Stimulated activated CD4-positive, alpha-beta T cell treated with anti-CD3 and anti-CD28 coated beads, Interleukin-1b, Interleukin-23, amount 100 ng/mL, for 24 hours (primary cell): ENCODE measurements around the gene ENSA.
"Not testable (repeated sequence)": the region's sequence is repeated elsewhere in the genome, so short reads cannot be mapped to it uniquely, and the experiment has no call there.

Experiments used
- DNase-seq, 4 experiments: peaks; one replicate each; pipeline ENCODE4 v3.0.0-alpha.2; 2020; ENCODE audit warnings: low read depth in 4 of 4, low spot score in 1 of 4

The ENSA gene

DNA sequence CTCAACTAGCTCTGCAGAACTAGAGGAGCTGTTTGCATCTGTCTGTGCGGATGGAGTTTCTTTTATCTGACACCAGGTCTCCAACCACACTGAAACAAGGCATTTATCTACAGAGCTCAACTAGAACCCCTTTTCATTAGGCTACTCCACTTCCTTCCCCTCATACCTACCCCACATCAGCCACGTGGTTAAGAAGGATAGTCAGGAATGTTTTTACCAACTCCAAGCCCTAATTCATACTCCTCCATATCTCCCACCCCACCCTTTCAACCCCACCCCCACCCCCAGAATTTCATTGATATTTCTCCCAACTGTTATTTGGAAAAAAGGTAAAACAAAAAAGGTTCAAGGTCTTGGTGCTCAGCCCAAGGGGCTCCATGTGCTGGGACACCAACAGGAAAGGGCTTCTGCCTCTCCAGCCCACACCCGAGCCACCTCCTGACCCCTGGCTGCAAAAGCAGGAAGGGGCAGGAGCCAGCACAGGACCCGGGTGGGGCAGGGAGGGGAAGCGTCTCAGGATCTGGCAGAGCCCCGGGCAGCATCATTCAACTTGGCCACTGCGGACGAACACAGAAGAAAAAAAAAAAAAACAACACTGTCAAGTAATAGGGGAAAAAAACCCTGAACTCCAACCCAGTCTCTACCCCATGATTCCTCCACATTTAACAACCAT, 7.0 kb downstream of the ENSA start:
- DNase-seq, result no peak

DNA sequence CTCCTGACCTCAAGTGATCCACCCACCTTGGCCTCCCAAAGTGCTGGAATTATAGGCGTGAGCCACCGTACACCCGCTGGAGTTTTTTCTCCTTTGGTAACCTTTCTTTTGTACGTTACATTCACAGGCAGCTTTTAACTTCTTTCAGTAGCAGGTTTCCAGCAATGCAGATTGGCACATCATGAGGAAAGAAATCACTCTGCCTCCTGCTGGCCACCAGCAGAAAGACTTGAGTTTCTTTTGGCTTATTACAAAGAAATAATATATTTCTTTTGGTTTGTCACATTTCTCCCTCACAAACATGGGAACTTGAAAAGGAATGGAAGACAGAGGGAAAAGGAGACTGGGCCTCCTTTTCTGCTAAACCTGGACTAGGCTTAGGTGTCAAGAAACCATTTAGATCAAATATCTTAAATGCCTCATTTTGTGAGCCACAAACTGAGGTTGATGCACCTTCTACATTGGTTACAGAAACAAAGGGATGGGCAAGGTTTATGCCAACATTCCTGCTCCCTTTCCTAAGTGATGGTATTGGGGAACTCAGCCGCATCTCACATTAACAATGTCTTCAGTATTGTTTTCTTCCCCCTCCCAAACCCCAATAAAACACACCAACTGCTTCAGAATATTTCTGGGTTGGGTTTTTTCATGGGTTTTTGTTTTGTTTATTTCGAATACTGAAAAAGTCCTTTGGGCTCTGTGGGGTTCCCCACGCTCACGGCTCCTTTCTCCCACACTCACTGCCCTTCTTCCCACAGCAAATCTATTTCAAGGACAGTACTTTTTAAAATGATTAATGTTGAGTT, 7.7 kb downstream of the ENSA start:
- peak in 1 of 4 experiments; percentile 25 for DNase-seq

DNA sequence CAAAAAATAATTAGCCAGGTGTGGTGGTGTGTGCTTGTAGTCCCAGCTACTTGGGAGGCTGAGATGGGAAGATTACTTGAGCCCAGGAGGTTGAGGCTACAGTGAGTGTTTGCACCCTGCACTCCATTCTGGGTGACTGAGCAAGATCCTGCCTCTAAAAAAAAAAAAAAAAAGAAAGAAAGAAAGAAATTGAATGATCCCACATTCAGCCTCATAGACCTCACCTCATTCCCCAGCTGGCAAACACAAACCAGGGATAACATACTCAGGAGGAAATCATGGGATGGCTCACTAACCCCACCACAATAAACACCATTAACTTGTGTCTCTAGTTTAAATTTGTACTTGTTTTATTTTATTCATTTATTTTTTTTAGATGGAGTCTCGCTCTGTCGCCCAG, 8.5 kb downstream of the ENSA start:
- DNase-seq, result no peak

DNA sequence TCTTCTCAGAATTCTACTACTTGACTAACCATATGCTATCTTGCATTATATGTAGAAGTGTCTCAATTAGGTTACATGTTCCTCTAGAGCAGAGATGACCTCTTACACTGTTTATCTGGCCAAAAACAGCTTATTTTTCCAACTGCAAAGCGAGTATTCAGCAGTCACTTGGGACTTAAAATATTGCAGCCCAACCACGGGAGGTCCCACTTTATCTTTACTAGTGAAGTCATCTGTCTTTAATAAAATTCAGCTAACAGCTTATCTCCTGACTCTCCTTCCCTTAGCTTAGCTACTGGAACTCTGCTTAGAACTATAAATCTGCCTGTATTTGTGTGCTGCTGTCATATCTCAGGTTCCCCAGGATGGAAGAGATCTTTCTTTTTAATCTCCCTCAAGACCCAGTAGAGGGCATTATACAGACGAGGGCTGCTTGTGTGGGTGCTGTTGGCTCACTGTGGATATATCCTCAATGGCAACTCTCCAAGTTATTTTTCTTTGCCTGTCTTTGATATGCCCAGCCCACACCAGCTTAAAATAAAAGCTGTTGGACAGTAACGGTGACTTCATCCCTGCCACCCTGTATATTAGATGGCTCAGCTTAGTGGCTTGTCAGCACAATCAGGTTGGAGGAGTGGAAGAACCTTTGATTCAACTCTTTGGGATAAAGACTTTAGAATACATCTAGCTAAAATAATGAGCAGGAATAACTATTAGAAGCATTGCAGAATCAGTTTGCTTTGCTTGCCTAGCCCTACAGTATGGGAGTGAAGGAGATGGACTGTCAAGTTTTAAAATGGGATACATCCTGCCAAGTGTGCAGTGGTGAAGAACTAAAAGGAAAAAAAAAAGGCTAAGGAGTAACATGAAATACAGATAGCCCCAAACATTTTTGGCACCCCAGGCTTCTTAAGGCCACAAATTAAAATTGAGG, 9.6 kb downstream of the ENSA start:
- DNase-seq, result no peak

DNA sequence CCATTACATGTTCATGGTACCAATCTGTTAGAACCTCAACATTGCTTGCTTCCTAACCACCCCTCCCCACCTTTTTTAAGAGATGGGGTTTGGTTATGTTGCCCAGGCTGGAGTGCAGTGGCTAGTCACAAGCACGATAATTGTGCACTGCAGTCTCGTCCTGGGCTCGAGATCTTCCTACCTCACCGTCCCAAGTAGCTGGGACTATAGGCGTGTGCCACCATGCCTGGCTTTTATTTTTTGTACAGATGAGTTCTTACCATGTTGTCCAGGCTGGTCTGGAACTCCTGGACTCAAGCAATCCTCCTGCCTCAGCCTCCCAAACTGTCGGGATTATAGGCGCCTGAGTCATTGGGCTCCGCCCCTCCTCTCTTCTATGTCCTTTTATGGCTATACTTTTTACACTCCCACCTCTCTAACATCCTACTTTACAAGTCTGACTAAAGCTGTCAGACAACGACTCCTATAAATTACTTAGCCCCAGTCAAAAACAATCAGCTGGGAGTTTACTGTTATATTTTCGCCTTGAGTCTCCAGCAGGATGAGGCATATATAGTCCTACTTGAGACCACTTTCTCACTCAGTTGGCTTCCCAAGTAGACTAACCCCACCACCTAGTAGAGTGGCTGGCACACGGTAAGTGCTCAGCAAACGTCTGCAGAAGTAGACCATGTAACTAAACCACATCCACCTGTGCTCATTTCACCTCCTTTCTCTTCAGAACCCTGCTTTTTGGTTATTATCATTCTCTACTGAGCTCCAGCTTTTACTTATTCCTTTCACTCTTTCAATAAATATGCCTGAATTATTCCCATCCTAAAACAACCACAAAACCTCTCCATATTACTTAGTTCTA, 13.8 kb downstream of the ENSA start:
- DNase-seq, result no peak

DNA sequence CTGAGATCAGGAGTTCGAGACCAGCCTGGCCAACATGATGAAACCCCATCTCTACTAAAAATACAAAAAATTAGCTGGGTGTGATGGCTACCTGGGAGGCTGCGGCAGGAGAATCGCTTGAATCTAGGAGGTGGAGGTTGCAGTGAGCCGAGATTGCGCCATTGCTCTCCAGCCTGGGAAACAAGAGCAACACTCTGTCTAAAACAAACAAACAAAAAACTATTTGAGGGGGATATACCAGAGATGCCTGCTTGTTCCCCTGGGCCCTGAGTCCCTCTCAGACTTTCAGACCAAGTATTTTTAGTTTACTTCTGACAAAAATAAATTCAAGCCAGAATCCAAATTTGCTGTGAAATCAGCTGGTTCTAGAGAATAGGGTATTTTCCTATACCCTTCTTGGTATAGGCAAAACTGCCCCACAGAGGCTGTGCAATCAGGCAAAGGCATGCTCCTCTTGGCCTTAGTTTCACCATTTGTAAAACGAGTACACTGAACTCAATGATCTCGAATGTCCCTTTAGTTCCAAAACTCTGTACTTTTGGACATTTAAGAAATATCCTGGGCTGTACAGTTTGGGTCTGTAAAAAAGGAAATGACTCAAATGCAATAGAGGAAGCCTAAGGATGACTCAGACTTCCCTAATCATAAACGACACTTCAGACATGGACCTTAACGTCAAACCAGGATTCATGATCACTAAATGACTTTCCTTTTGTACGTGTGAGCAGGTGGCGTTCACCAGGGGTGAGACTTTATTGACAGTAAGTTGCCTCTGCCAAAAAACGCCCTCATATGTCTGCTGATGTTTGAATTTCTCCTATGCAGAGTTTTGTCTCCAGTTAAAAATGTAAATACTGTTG, 16.1 kb downstream of the ENSA start:
- DNase-seq, result peak in 2 of 4 experiments; percentile 25 to 49

DNA sequence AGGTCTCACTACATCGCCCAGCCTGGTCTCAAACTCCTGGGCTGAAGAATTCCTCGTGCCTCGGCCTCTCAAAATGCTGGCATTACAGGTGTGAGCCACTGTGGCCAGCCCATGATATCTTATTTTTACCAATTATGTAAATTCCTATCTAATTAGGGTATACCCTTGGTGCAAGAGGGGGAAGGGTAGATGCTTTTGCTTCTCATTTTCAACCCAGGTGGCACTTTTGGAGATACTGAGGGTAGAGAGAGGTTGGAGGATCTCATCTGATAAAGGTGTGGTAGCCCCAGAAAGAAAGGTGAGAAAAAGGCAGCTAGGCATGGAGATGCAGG, 17.4 kb downstream of the ENSA start:
- DNase-seq, result no peak

DNA sequence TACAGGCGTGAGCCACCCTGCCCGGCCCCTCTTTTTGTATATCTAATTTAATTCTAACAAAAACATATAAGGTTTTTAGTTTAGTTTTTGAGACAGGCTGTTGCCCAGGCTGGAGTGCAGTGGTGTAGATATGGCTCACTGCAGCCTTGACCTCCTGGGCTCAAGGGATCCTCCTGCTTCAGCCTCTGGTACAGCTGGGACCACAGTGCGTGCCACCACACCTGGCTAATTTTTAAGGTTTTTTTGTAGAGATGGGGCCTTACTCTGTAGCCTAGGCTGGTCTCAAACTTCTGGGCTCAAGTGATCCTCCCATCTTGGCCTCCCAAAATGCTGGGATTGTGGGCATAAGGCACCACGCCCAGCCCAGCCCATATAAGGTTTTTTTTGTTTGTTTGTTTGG, 18.8 kb downstream of the ENSA start:
- DNase-seq, result no peak

DNA sequence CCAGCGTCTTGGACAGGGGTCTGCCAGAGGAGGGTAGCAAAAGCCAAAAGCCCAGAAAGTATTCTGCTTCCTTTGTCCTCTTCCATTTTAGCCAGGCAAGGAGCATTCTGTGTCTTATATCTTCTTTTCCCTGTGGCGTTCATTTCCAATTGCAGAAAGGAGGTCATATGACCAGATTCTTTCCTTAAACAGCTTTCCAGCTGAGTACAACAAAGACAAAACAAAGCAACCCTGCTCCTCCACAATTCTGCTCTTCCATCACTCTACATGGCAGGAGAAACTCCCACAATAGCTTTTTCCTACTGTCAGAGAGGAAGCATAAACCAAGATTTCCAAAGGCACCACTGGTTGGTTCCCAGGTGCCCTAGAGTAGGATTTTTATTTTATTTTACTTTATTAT, 19.7 kb downstream of the ENSA start:
- no peak for DNase-seq

DNA sequence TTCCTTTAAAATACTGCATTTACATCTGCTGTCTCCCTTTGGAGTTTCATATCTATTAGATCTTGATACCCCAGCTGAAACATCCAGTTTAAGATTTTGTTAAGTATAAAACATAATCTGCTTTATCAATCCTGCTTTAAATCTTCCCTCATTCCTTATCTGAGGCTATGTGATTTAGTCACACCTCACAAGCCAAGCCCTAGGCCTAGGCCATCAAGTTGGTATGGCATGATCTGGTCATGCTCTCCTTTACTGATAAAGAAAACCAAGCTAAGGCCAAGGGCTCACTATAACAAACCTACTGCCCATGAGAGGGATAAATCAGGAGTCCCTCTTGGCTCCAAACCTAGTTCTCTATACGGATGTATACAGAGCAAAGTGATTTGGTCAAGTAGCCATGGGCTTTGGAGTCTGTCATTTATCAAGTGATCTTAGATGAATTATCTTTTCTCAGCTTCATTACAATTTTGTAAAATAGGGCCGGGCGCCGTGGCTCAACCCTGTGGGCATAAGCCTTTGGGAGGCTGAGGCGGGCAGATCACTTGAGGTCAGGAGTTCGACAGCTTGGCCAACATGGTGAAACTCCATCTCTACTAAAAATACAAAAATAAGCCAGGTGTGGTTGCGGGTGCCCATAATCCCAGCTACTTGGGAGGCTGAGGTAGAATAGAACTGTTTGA, 22.8 kb downstream of the ENSA start:
- DNase-seq, result no peak

DNA sequence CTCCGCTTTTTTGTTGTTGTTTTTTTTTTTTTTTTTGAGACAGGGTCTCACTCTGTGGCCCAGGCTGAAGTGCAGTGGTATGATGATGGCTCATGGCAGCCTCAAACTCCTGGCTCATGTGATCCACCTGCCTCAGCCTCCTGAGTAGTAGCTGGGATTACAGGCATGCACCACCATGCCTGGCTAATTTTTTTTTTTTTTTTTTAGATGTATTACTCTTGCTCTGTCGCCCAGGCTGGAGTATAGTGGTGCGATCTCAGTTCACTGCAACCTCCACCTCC, 24.0 kb downstream of the ENSA start:
- DNase-seq, result not testable (repeated sequence)

DNA sequence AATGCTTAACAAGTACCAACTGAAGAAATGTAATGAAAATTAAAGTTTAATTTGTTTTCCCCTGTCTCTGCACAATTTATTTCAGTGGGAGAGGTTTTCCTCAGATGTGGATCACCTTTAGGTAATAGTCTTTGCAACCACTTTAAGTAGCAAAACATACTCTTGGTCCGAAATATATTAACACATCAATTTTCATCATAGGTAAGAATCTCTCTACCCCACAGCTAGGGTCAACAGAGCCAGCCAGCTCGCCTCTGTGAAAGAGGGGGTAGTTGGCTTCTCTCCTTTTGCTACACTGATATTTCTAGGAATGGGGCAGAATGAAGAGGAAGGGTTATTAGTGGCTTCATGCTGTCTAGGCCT, 25.2 kb downstream of the ENSA start:
- no peak for DNase-seq

DNA sequence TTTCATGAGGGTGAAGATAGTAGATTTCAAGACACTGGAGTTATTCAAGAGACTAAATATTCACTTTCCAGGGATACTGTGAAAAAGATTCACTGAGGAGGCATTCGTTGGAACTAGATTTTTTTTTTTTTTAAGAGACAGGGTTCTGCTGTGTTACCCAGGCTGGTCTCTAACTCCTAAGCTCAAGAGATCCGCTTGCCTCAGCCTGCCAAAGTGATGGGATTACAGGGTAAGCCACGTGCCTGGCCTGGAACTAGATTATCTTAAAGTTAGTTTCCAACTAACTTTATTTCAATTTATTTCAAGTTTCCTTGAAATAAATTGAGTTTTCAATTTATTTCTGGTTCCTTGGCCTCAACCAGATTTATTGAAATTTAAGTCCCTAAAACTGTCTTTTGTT, 25.7 kb downstream of the ENSA start:
- DNase-seq, result no peak

DNA sequence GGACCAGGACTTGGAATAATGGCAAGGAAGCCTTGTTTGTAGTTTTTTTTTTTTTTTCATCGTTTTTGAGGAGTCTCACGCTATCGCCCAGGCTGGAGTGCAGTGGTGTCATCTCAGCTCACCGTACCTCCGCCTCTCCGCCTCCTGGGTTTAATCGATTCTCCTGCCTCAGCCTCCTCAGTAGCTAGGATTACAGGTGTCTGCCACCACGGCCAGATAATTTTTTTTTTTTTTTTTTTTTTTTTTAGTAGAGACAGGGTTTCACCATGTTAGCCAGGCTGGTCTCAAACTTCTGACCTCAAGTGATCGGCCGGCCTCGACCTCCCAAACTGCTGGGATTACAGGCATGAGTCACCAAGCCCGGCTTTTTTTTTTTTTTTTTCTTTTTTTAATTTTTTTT, 27.0 kb downstream of the ENSA start:
- not testable (repeated sequence) for DNase-seq

DNA sequence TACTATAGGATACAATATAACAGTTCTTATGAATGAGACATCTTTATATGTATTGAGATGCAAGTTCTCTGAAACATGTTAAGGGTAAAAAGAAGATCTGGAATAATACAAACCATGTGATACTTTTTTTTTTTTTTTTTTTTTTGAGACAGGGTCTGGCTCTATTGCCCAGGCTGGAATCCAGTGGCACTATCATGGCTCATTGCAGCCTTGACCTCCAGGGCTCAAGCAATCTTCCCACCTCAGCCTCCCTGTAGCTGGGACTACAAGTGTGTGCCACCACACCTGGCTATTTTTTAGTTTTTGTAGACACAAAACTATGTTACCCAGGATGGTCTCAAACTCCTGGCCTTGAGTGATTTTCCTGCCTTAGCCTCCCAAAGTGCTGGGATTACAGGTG, 27.9 kb downstream of the ENSA start:
- DNase-seq, result no peak

DNA sequence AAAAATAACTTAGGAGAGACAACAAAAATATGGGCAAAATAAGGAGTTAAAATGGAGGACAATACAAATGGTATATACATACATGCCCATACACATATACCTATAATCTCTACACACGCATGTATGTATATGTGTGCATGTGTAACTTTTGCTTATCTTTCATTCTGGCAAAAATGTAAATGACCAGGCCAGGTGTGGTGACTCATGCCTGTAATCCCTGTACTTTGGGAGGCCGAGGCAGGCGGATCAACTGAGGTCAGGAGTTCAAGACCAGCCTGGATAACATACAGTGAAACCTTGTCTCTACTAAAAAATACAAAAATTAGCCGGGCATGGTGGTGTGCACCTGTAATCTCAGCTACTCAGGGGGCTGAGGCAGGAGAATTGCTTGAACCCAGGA, 31.1 kb downstream of the ENSA start:
- not testable (repeated sequence) for DNase-seq

DNA sequence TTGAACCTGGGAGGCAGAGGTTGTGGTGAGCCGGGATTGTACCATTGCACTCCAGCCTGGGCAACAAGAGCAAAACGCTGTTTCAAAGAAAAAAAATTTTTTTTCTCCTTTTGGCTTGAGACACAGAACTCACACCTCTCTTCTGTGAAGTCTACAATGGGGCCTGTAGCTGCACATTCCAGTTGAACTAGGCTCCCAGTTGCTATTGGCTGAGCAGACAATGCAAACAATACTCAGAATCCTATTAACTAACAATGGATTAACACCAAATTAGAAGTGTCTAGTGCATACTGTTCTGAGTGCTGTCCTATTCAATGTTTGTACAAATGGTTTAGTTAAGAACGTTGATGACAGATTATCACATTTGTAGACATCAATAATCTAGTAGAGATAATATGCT, 32.4 kb downstream of the ENSA start:
- DNase-seq, result no peak

DNA sequence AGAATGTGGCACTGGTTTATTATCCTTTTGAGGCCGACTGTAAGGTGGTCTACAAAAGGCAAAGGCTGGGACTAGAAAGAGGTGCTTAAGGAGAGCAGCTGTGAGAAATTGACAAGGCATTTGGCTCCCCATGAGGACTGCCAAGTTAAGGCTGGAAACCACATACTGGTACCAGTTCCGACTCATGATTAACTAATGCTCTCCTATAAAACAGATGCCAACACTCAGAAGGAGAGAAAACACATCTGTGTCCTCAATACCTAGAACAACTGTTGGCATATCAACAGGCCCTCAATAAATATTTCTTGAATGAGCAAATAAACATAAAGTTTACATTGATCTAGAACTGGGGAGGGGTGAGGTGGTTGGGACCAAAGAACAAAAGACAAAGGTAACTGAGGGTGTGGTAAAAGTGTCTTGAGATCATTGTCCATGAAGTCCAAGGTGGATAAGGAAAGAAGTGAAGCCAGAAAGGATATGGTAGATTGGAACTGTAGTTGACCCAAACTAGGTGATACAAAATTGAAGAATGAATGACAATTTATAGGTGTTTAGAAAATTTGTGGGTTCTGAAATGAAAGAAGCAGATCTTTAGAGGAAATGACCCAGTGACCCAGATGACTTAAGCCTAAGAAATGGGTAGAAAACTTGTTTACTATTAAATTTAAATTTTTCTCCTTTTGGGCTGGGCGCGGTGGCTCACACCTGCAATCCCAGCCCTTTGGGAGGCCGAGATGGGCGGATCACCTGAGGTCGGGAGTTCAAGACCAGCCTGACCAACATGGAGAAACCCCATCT, 33.1 kb downstream of the ENSA start:
- DNase-seq, result no peak

DNA sequence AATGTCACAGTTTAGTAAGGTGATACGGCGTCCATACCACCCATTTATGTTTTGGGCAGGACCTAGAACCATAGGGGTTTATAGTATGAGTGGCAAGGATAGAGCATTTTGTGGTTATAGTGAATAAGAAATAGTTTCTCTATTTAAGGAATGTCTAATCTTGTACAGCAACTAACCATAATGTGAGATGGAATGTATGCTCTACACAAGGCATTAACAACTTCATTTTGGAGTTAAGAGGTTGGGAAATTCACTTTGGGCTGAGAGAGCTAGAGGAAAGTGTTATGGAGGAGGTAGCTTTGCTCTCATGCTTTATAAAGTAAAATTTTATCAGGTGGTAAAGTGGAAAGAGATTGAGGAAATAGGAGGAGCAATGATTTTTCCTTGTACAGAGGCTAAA, 47.0 kb downstream of the ENSA start:
- no peak for DNase-seq
